Spleen (tissue), 11 donors: Measurements from ENCODE around the gene FAM204A. TPM values are rescaled to one million over a fixed set of nuclear protein-coding genes. Genes with fewer than 3 reads are reported as not detected.

Source experiments
- DNase-seq: peaks from one replicate; pipeline ENCODE4 v3.0.0-alpha.2; 2020
- H3K27ac ChIP-seq, 8 donors: fragments of 200-600 bp; sonication (generic) in 7 of 8; 1 replicate in 4 of 8; 2 replicates in 4 of 8; pipeline versions ENCODE4 v1.5.0 to v1.8.0; 2016 to 2021; ENCODE audit warnings: inconsistent platforms in 4 of 8, mild to moderate bottlenecking in 4 of 8, moderate library complexity in 1 of 8
- H3K27me3 ChIP-seq, 7 donors: fragments of 200-600 bp; sonication (generic) in 6 of 7; replicated peaks in 1 of 7; 1 replicate in 4 of 7; 2 replicates in 3 of 7; pipeline versions ENCODE4 v1.5.0 to v1.8.0; 2016 to 2021; ENCODE audit warnings: inconsistent platforms in 3 of 7, mild to moderate bottlenecking in 1 of 7
- H3K36me3 ChIP-seq, 6 donors: fragments of 200-600 bp; sonication (generic) in 5 of 6; 1 replicate in 4 of 6; 2 replicates in 2 of 6; pipeline versions ENCODE4 v1.5.0 to v1.8.0; 2016 to 2021; ENCODE audit warnings: inconsistent platforms in 2 of 6
- H3K4me1 ChIP-seq, 6 donors: fragments of 200-600 bp; sonication (generic) in 5 of 6; 1 replicate in 3 of 6; 2 replicates in 3 of 6; pipeline versions ENCODE4 v1.5.0 to v1.8.0; 2016 to 2021; ENCODE audit warnings: inconsistent platforms in 3 of 6
- H3K4me3 ChIP-seq, 8 donors: fragments of 200-600 bp; sonication (generic) in 7 of 8; 1 replicate in 4 of 8; 2 replicates in 4 of 8; pipeline versions ENCODE4 v1.5.0 to v1.8.0; 2016 to 2021; ENCODE audit warnings: inconsistent platforms in 4 of 8, mild to moderate bottlenecking in 4 of 8, moderate library complexity in 2 of 8
- H3K9me3 ChIP-seq, 8 donors: fragments of 200-600 bp; sonication (generic) in 7 of 8; 1 replicate in 4 of 8; 2 replicates in 4 of 8; pipeline versions ENCODE4 v1.5.0 to v1.8.0; 2016 to 2021; ENCODE audit warnings: inconsistent platforms in 4 of 8
- POLR2A ChIP-seq, 3 donors: fragments of 450-650 bp; IDR thresholded peaks; one replicate each; pipeline ENCODE4 v1.5.1; 2017; ENCODE audit warnings: antibody characterized with exemption in 3 of 3, mild to moderate bottlenecking in 1 of 3
- POLR2AphosphoS5 ChIP-seq, 3 donors: sonication (generic); formaldehyde crosslinking; IDR thresholded peaks; one replicate each; pipeline ENCODE4 v1.5.1; 2017; ENCODE audit warnings: antibody characterized with exemption in 3 of 3
- WGBS, 5 donors: extraction: QIAGEN DNeasy Blood & Tissue Kit in 3 of 5; methylation state at CpG; one replicate each; pipeline versions ENCODE4 v1.1.5 to v1.1.7; 2013 to 2018; 5-methylcytosine and 5-hydroxymethylcytosine counted together
- intact Hi-C: fragments of 100-400 bp; cut with DNase I; formaldehyde crosslinking; loops from one replicate; pipeline ENCODE4 v1.15.0; 2023; ENCODE audit warnings: low total_unique reads
- polyA plus RNA-seq, 3 donors: library from polyadenylated mRNA; stranded (reverse); fragments of 200-250 nt; gene quantifications; one replicate each; pipeline ENCODE4 v1.2.1, GENCODE V29; 2013
- total RNA-seq, 7 donors: library from RNA; depleted of rRNA in 3 of 7; stranded (reverse); fragments of >200 nt in 3 of 7; fragmentation: NEBNext Ultra II Directional in 4 of 7; extraction: Animal tissue kit (Norgen Biotek cat#: 25700) in 4 of 7; gene quantifications; one replicate each; pipeline versions ENCODE4 v1.1.0 to v1.2.1, GENCODE V29; 2016 to 2021
- TF ChIP-seq, protein P1 (sequence below), 11 experiments: fragments of 200-600 bp in 7 of 11; fragments of 450-650 bp in 4 of 11; sonication (generic) in 4 of 11; IDR thresholded peaks in 8 of 11; conservative IDR thresholded peaks in 3 of 11; 1 replicate in 7 of 11; 2 replicates in 4 of 11; pipeline versions ENCODE4 v1.4.0 to v1.8.0; 2016 to 2021; ENCODE audit warnings: antibody characterized with exemption in 11 of 11, inconsistent platforms in 4 of 11, mild to moderate bottlenecking in 1 of 11
- donor health status: healthy with polysubstance abuse.
- donor health status: DM: no; HTN: no; CAD: no; lungs with moderate emphysema.
- donor health status: DM: no; HTN: no; CAD: no.
- donor health status: Bipolar disorder and iron deficiency.
- donor health status: healthy.
- donor health status: DM: no; HTN: no; CAD: no.
- donor health status: DM: yes; HTN: yes; CAD: no.

The FAM204A gene
- total and polyA plus RNA-seq, 10 donors: 39.5 to 78.2 (median 54.2) TPM

DNA sequence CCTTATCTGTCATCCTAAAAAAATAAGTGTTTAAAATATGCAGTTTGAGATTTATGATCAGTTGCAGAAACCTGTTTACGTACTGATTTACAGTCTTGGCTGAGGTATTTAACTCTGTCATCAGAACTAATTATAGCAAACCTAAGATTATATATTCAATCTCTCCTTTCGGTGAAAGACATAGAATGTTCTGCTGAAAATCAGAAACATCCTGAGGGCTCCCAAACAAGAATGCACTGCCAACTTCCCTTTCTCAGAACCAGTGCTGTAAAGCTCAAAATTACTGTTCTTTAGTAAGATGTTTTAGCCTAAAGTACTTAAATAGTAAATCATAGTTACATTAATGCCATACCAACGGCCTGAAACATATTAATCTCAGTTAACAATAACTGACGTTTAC is 34.3 kb downstream of the FAM204A start:
- intact Hi-C loops: no loop called here
- Histone ChIP-seq H3K4me3 (no peak overlapping the region), H3K9me3 (no peaks in the 10 kb centered on the region), H3K27ac (no peak overlapping the region), H3K27me3 (no peaks in the 10 kb centered on the region), H3K36me3 (peaks cover 3 to 87% (median 48%) of the 10 kb centered on the region in 6 donors), H3K4me1 (no peaks in the 10 kb centered on the region)
- TF ChIP-seq POLR2A (IDR thresholded peaks at IDR 0.05) (no peak), POLR2AphosphoS5 (IDR thresholded peaks at IDR 0.05) (no peak)
- TF ChIP-seq, protein P1, sequence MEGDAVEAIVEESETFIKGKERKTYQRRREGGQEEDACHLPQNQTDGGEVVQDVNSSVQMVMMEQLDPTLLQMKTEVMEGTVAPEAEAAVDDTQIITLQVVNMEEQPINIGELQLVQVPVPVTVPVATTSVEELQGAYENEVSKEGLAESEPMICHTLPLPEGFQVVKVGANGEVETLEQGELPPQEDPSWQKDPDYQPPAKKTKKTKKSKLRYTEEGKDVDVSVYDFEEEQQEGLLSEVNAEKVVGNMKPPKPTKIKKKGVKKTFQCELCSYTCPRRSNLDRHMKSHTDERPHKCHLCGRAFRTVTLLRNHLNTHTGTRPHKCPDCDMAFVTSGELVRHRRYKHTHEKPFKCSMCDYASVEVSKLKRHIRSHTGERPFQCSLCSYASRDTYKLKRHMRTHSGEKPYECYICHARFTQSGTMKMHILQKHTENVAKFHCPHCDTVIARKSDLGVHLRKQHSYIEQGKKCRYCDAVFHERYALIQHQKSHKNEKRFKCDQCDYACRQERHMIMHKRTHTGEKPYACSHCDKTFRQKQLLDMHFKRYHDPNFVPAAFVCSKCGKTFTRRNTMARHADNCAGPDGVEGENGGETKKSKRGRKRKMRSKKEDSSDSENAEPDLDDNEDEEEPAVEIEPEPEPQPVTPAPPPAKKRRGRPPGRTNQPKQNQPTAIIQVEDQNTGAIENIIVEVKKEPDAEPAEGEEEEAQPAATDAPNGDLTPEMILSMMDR (IDR thresholded peaks at IDR 0.05 in 8 of 11, conservative IDR thresholded peaks at IDR 0.05 in 3 of 11): no peak
- 78 to 95% (median 81%) methylated on average over 4 of the region's 4 CpGs for WGBS, 5 donors
- DNase-seq: no peak

GRCh38 chr10:118307220-118307619 is 34.9 kb downstream of the FAM204A start:
- no peaks in the 10 kb centered on the region for H3K4me1 ChIP-seq

GRCh38 chr10:118305730-118306129 is 36.4 kb downstream of the FAM204A start:
- Histone ChIP-seq H3K4me3 (no peak overlapping the region), H3K9me3 (no peaks in the 10 kb centered on the region), H3K27me3 (no peaks in the 10 kb centered on the region), H3K36me3 (peaks cover 3 to 66% (median 33%) of the 10 kb centered on the region in 6 donors), H3K27ac (no peak overlapping the region), H3K4me1 (no peaks in the 10 kb centered on the region)
- intact Hi-C loops: no loop called here
- DNase-seq: no peak
- TF ChIP-seq, protein P1 (IDR thresholded peaks at IDR 0.05 in 8 of 11, conservative IDR thresholded peaks at IDR 0.05 in 3 of 11): no peak
- TF ChIP-seq POLR2AphosphoS5 (IDR thresholded peaks at IDR 0.05) (no peak), POLR2A (IDR thresholded peaks at IDR 0.05) (no peak)
- 85 to 100% (median 98%) methylated on average over 1 of the region's 1 CpG for WGBS, 5 donors

More at GRCh38 chr10:118307220-118307619, 34.9 kb downstream of the FAM204A start:
- H3K9me3 ChIP-seq: no peaks in the 10 kb centered on the region
- 79 to 92% (median 89%) methylated on average over 1 of the region's 1 CpG for WGBS, 5 donors
- H3K27ac ChIP-seq: no peak overlapping the region
- no peak overlapping the region for H3K4me3 ChIP-seq
- H3K27me3 ChIP-seq: no peaks in the 10 kb centered on the region
- no peak for DNase-seq
- intact Hi-C loops: no loop called here
- peaks cover 3 to 81% (median 45%) of the 10 kb centered on the region in 6 donors for H3K36me3 ChIP-seq
- TF ChIP-seq POLR2AphosphoS5 (IDR thresholded peaks at IDR 0.05) (no peak), POLR2A (IDR thresholded peaks at IDR 0.05) (no peak)
- TF ChIP-seq, protein P1 (IDR thresholded peaks at IDR 0.05 in 8 of 11, conservative IDR thresholded peaks at IDR 0.05 in 3 of 11): no peak

DNA sequence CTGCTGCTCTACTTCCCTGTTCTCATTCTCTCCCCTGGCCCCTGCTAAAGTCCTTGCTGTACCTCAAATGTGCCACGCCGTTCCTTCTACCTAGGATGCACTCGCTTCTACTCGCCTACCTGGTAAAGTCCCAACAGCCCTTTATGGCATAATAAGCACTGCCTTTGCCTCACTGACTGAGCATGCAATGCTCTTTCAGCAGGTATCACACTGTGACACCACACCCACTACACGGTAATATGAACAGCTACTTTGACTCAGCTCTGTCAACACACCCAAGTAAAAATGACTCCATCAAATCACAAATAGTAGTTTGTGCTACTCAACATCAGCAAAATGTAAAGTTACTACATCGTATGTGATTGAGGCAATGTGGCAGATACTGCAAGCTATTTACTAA is 37.6 kb downstream of the FAM204A start:
- H3K27me3 ChIP-seq: no peaks in the 10 kb centered on the region
- WGBS, 5 donors: 89 to 98% (median 92%) methylated on average over 6 of the region's 6 CpGs
- intact Hi-C loops: no loop called here
- H3K4me1 ChIP-seq: no peaks in the 10 kb centered on the region
- peak in 1 of 3 donors; percentile 3 for TF ChIP-seq POLR2AphosphoS5 (IDR thresholded peaks at IDR 0.05)
- TF ChIP-seq, protein P1 (IDR thresholded peaks at IDR 0.05 in 8 of 11, conservative IDR thresholded peaks at IDR 0.05 in 3 of 11): no peak
- H3K9me3 ChIP-seq: no peaks in the 10 kb centered on the region
- no peak overlapping the region for H3K27ac ChIP-seq
- peaks cover 3 to 54% (median 27%) of the 10 kb centered on the region in 6 donors for H3K36me3 ChIP-seq
- H3K4me3 ChIP-seq: no peak overlapping the region
- no peak for DNase-seq
